ENCODE results near the gene ACVR1B.

ACVR1B gene

GRCh38 chr12:51951199-51951842, at the start of gene ACVR1B:
TSS of gene ACVR1B (plus strand) at chr12:51951699. CDS start at chr12:51951744, 45 bp downstream.
- DNase-seq (ENCODE audit: low spot score), result peak; percentile 87

GRCh38 chr12:51901881-51902280, 49.6 kb upstream of the ACVR1B start:
- no peak for DNase-seq (ENCODE audit: low spot score)

- no peak for DNase-seq (ENCODE audit: low spot score)
Measured at GRCh38 chr12:51904951-51905470, 46.5 kb upstream of the ACVR1B start.

- no peak for DNase-seq (ENCODE audit: low spot score)
Measured at GRCh38 chr12:51905471-51906429, 45.7 kb upstream of the ACVR1B start.

GRCh38 chr12:51906430-51907082, 44.9 kb upstream of the ACVR1B start:
- DNase-seq (ENCODE audit: low spot score), result no peak

- no peak for DNase-seq (ENCODE audit: low spot score)
Measured at GRCh38 chr12:51907083-51907855, 44.2 kb upstream of the ACVR1B start, which contains the start of gene ACVRL1. TSS of gene ACVRL1 (plus strand) at chr12:51907504. CDS start at chr12:51912475, 4,971 bp downstream.

GRCh38 chr12:51907856-51908425, 43.6 kb upstream of the ACVR1B start:
- no peak for DNase-seq (ENCODE audit: low spot score)

GRCh38 chr12:51908876-51909592, 42.5 kb upstream of the ACVR1B start:
- no peak for DNase-seq (ENCODE audit: low spot score)

GRCh38 chr12:51910168-51910567, 41.3 kb upstream of the ACVR1B start:
- no peak for DNase-seq (ENCODE audit: low spot score)

- no peak for DNase-seq (ENCODE audit: low spot score)
Measured at GRCh38 chr12:51910691-51911090, 40.8 kb upstream of the ACVR1B start.

GRCh38 chr12:51911307-51911706, 40.2 kb upstream of the ACVR1B start:
- DNase-seq (ENCODE audit: low spot score), result no peak

- no peak for DNase-seq (ENCODE audit: low spot score)
Measured at GRCh38 chr12:51911788-51912711, 39.4 kb upstream of the ACVR1B start.

GRCh38 chr12:51913071-51914033, 38.1 kb upstream of the ACVR1B start:
- no peak for DNase-seq (ENCODE audit: low spot score)

- no peak for DNase-seq (ENCODE audit: low spot score)
Measured at GRCh38 chr12:51914034-51914923, 37.2 kb upstream of the ACVR1B start.

- no peak for DNase-seq (ENCODE audit: low spot score)
Measured at GRCh38 chr12:51915003-51915625, 36.4 kb upstream of the ACVR1B start.

GRCh38 chr12:51915951-51916350, 35.5 kb upstream of the ACVR1B start:
- no peak for DNase-seq (ENCODE audit: low spot score)

All from activated CD4-positive, alpha-beta T cell treated with anti-CD3 and anti-CD28 coated beads, Interleukin-2, Interleukin-4, amounts not matched to agents 100 ng/mL and 50 ng/mL, durations not matched to agents 16 hours and 8 hours (primary cell).